ENCODE data around the gene NEO1. TPM values are rescaled to one million over a fixed set of nuclear protein-coding genes. Genes with fewer than 3 reads are reported as not detected.
A peak's percentile ranks its signal among the peaks of the same experiment; 100 is the strongest.
"Not testable (repeated sequence)": the region's sequence is repeated elsewhere in the genome, so short reads cannot be mapped to it uniquely, and the experiment has no call there.

NEO1 gene
- total RNA-seq, 8 experiments from 2014 or later, result 21.5 to 98.0 (median 48.5) TPM

DNA sequence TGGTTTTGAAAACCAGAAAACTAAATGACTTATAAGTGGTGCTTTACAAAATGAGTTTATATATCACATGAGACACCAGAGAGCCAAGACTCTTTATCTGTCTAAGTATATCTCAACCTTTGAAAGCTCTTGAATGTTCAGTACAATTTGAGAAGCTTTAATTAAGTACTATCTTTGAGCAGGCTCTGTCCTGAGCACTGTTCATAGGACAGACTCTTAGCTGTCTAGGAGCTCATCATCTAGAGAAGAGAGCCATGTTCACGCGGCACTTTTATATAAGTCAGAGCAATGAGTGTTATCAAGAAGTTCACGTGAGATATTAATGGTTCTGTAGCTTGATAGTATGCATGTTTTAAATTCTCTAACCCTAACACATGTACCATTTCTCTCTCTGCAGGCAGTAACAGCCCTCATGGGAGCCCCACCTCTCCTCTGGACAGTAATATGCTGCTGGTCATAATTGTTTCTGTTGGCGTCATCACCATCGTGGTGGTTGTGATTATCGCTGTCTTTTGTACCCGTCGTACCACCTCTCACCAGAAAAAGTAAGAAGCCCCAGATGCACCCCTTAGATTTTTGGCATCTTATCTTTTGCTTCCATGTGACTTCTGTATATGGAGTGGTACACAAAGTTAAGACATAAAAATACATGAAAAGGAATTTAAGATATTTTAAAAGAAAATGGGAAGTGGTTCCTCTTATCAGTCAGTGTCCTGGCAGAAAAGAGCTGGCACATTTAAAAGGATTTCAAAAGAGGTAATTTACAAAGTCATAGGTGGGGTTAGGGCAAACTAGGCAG lies 230.5 kb downstream of the NEO1 start:
- in situ Hi-C loops (cut with MboI; ENCODE audit: low pct_unique_long_range_greater_than_20kb in 2 of 9, low sequenced_read_pairs in 9 of 9, unreplicated experiment in 9 of 9), result loop anchor here in 1 of 9 experiments (25.0 kb wide), 1 partner anchor 405 kb away; the partner anchor contains the start of gene CD276
- Histone ChIP-seq H3K27ac (no peak overlapping the region), H3K4me3 (no peak overlapping the region), H3K4me1 (replicated peaks in 1 of 2) (peaks cover 0 to 7% of the 10 kb centered on the region in 2 donors)
- 80 to 99% (median 93%) methylated on average over 4 to 8 of the region's 8 CpGs; no CpG with 5 or more reads in 3 of the 10 experiments for WGBS, 10 experiments
- ATAC-seq (replicated peaks in 6 of 8), result no peak

DNA sequence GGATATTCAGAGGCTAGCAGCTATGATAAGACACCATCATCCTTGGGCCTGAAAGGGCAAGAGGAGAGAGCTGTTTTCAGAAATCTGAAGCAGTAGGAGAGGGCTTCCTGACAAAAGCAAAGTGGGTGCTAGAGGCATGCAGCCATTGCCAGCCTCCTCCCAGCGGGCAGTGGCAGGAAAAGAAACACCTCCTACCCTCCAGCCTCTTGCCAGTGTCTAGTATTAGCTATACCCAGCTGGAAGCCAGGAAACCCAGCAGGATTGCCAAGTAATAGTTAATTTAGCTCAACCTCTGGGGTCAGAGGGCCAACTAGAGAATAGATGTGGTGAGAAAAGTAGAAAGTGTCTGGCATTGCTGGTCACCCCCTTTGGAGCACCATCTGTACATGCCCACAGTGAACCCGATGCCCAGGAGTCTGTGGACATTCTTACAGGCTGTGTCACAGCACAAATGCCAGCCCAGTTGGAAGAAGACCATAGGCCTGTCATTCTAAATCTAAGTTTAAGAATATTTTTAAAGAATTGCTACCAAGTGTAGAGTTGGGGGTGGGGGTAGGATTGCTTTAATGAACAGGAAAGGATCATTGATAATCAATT lies 231.2 kb downstream of the NEO1 start:
- H3K4me1 ChIP-seq (replicated peaks in 1 of 2), result peaks cover 0 to 7% of the 10 kb centered on the region in 2 donors
- in situ Hi-C loops (cut with MboI; ENCODE audit: low pct_unique_long_range_greater_than_20kb in 2 of 9, low sequenced_read_pairs in 9 of 9, unreplicated experiment in 9 of 9), result loop anchor here in 1 of 9 experiments (25.0 kb wide), 1 partner anchor 404 kb away; the partner anchor contains the start of gene CD276
- no peak overlapping the region for H3K4me3 ChIP-seq
- ATAC-seq (replicated peaks in 6 of 8), result no peak
- no peak overlapping the region for H3K27ac ChIP-seq
- 20 to 100% (median 93%) methylated on average over 1 to 2 of the region's 2 CpGs; no CpG with 5 or more reads in 7 of the 10 experiments for WGBS, 10 experiments

DNA sequence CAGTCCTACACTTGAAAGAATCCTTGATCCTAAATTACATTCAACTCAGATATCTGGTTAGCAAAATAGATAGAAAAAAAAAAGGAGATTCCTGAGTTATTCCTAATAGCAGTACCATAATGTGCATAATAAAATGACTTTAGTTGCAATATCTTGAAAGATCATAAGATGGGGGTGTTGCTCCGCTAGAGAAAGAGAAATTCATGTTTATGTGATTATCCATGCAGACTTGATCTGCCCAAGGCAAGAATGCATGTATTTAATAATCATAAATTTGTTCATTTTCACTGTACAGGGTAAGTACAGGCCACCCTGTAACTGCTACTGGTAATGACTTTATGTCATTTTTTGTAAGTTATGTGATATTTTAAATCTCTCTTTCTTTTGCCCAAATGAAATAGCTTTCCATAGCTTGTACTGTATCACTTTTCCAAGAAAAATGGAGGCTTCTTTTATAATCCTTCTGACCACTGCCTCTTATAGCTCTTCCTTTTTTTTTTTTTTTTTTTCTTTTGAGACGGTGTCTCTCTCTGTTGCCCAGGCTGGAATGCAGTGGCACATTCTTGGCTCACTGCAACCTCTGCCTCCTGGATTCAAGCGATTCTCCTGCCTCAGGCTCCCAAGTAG lies 231.9 kb downstream of the NEO1 start:
- WGBS, 10 experiments, result 14 to 100% (median 92%) methylated on average over 1 to 3 of the region's 3 CpGs
- peak in 7 of 8 experiments; percentile 7 to 96 (median 70) for ATAC-seq (replicated peaks in 6 of 8)
- no peak overlapping the region for H3K27ac ChIP-seq
- H3K4me3 ChIP-seq, result no peak overlapping the region
- H3K4me1 ChIP-seq (replicated peaks in 1 of 2), result peaks cover 0 to 7% of the 10 kb centered on the region in 2 donors
- in situ Hi-C loops (cut with MboI; ENCODE audit: low pct_unique_long_range_greater_than_20kb in 2 of 9, low sequenced_read_pairs in 9 of 9, unreplicated experiment in 9 of 9), result loop anchor here in 1 of 9 experiments (25.0 kb wide), 1 partner anchor 403 kb away; the partner anchor contains the start of gene CD276

DNA sequence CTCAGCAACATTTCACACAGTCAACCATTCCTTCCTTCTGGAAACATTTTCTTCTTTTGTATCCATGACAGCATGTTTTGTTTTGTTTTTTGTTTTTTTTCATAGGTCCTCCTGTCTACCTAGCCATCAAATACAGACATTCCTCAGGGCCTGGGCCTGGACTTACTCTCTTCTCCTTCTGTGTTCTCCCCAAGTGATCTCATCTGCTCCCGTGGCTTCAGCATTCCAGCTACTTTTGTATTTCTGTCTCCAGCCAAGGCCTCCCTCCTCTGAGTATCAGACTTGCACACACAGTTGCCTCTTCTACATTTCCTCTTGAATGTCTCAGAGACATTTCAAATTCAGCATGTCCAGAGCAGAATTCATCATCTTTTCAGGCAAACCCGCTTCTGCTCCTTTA lies 234.0 kb downstream of the NEO1 start:
- in situ Hi-C loops (cut with MboI; ENCODE audit: low pct_unique_long_range_greater_than_20kb in 2 of 9, low sequenced_read_pairs in 9 of 9, unreplicated experiment in 9 of 9), result loop anchor here in 1 of 9 experiments (25.0 kb wide), 1 partner anchor 401 kb away; the partner anchor contains the start of gene CD276
- WGBS, 10 experiments, result 67 to 100% (median 85%) methylated on average over 1 to 2 of the region's 2 CpGs; no CpG with 5 or more reads in 1 of the 10 experiments
- Histone ChIP-seq H3K27ac (no peak overlapping the region), H3K4me1 (replicated peaks in 1 of 2) (peaks cover 0 to 7% of the 10 kb centered on the region in 2 donors), H3K4me3 (no peak overlapping the region)
- ATAC-seq (replicated peaks in 6 of 8), result peak in 2 of 8 experiments; percentile 32 to 87

DNA sequence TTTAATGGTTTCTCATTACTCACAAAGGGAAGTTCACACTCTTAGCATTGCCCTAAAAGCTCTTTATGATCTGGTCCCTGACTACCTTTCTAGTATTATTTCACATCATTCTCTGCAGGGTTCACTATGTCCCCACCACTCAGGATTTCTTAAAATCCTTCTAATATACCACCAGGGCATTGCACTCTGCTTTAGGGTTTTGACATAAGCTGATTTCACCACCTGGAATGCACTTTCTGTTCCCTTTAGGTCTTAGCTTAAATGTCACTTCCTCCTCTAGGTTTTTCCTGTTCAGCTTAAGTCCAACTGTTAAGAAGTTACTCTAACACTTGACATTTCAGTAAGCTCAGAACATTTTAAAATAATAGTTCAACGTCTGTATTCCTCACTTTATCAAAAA lies 234.8 kb downstream of the NEO1 start:
- 13 to 100% (median 60%) methylated on average over 1 of the region's 1 CpG; no CpG with 5 or more reads in 3 of the 10 experiments for WGBS, 10 experiments
- Histone ChIP-seq H3K4me3 (no peak overlapping the region), H3K4me1 (replicated peaks in 1 of 2) (peaks cover 0 to 7% of the 10 kb centered on the region in 2 donors), H3K27ac (no peak overlapping the region)
- ATAC-seq (replicated peaks in 6 of 8), result no peak
- in situ Hi-C loops (cut with MboI; ENCODE audit: low pct_unique_long_range_greater_than_20kb in 2 of 9, low sequenced_read_pairs in 9 of 9, unreplicated experiment in 9 of 9), result loop anchor here in 1 of 9 experiments (25.0 kb wide), 1 partner anchor 400 kb away; the partner anchor contains the start of gene CD276

DNA sequence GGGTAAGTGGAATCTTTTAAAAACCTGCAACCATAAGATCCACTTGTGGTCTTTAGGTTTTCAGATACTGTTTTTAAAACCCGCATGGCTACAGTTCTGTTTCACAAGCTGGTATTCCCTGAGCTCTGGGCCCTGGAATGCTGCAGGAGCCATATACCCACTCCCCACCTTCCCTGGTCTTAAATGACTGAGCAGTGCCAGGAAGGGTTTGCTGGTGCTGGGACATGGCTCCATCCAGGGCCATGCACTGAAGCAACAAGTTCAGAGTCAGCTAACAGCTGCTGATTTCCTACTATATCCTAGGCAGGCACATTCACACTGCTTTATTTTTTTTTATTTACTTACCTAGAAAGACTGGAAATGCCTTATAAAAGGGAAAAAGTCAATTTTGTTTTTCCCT lies 239.2 kb downstream of the NEO1 start:
- Histone ChIP-seq H3K4me1 (replicated peaks in 1 of 2) (no peaks in the 10 kb centered on the region), H3K27ac (no peak overlapping the region), H3K4me3 (no peak overlapping the region)
- no peak for ATAC-seq (replicated peaks in 6 of 8)
- 80 to 100% (median 82%) methylated on average over 1 of the region's 1 CpG; no CpG with 5 or more reads in 6 of the 10 experiments for WGBS, 10 experiments
- in situ Hi-C loops (cut with MboI; ENCODE audit: low pct_unique_long_range_greater_than_20kb in 2 of 9, low sequenced_read_pairs in 9 of 9, unreplicated experiment in 9 of 9), result loop anchor here in 1 of 9 experiments (25.0 kb wide), 1 partner anchor 396 kb away; the partner anchor contains the start of gene CD276

DNA sequence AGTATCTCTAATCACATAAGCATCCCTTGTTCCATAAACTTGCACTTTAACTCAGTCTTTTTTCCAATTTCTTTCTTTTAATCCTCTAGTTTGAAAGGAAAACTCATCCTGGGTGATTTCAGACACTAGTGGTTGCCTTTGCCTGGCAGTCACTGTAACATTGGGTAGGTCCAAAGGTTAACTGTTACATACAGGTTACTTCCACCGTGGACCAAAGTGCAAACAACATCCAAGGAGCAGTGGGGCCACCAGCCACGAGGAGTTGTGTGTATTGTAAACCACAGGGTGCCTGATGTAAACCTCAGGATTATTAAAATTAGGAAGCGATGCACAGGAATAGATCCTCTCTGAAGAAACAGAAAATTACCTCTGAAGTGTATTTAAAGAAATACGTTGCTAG lies 241.5 kb downstream of the NEO1 start:
- in situ Hi-C loops (cut with MboI; ENCODE audit: low pct_unique_long_range_greater_than_20kb in 2 of 9, low sequenced_read_pairs in 9 of 9, unreplicated experiment in 9 of 9), result loop anchor here in 1 of 9 experiments (25.0 kb wide), 1 partner anchor 394 kb away; the partner anchor contains the start of gene CD276
- Histone ChIP-seq H3K4me1 (replicated peaks in 1 of 2) (no peaks in the 10 kb centered on the region), H3K27ac (no peak overlapping the region), H3K4me3 (no peak overlapping the region)
- no peak for ATAC-seq (replicated peaks in 6 of 8)
- 67 to 96% (median 89%) methylated on average over 1 to 4 of the region's 4 CpGs for WGBS, 10 experiments

DNA sequence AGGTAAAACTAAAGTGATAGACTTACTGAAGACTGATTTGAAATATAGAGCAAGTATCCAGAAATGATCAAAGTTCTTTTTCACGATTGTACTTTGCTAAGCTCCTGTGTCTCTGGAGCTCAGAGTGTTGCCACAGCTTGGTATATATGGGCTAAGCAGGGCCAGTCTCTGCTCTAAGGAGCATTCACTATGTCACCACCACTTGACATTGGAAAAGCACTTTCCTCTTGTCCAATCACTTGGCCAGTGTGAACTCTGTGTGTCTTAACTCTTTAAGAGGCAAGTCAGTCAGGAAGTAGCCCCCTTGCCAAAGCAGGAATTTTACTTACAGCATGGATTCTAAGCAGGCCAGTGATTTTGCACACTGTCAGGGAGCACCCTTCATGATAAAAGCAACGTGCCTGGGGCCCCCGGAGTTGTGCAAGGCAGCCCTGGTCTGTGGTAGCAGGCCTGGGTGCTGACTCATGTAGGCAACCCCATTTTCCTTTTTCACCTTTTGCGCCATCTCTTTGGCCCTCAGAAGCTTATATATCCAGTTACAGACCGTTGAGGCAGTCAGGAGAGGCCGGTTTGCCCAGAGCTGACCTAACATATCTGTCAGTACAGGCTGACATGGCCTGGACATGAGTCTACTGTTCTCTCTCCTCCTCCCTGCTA lies 243.5 kb downstream of the NEO1 start:
- no peaks in the 10 kb centered on the region for H3K4me1 ChIP-seq (replicated peaks in 1 of 2)
- no peak overlapping the region for H3K27ac ChIP-seq
- peak in 1 of 8 experiments; percentile 10 for ATAC-seq (replicated peaks in 6 of 8)
- 27 to 100% (median 86%) methylated on average over 1 to 5 of the region's 6 CpGs; no CpG with 5 or more reads in 4 of the 10 experiments for WGBS, 10 experiments
- no peak overlapping the region for H3K4me3 ChIP-seq
- in situ Hi-C loops (cut with MboI; ENCODE audit: low pct_unique_long_range_greater_than_20kb in 2 of 9, low sequenced_read_pairs in 9 of 9, unreplicated experiment in 9 of 9), result loop anchor here in 1 of 9 experiments (25.0 kb wide), 1 partner anchor 392 kb away; the partner anchor contains the start of gene CD276

DNA sequence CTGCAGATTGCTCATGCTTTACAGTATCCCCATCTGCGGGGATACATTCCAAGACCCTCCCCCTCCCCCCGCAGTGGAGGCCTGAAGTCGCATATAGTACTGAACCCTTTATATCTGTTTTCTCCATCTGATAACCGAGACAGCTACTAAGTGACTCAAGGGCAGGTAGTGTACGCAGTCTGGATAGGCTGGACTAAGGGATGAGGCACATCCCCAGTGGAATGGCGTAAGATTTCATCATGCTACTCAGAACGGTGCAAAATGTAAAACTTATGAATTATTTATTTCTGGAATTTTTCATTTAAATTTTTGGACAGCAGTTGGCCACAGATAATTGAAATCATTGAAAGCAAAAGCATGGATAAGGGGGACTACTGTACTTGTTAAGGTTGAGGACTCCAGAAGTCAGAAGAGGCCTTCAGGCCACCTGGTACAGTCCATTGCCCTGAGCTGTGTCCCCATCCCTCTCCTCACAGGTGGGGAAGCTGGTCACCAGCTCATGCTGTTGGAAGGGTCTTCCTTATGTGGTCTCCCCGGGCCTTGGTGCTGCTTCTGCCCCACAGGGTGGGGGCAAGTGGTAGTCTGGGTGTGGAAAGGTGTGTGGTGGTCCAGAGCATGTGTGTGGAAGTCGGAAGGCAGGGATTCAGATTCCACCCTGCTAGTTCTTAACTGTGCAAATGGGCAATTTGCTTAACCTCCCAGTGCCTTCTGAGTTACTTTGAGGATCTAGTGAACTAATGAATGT lies 244.5 kb downstream of the NEO1 start:
- Histone ChIP-seq H3K4me3 (no peak overlapping the region), H3K4me1 (replicated peaks in 1 of 2) (no peaks in the 10 kb centered on the region), H3K27ac (no peak overlapping the region)
- WGBS, 10 experiments, result 0 to 92% (median 77%) methylated on average over 1 to 8 of the region's 9 CpGs; no CpG with 5 or more reads in 2 of the 10 experiments
- peak in 5 of 8 experiments; percentile 41 to 96 (median 65) for ATAC-seq (replicated peaks in 6 of 8)
- in situ Hi-C loops (cut with MboI; ENCODE audit: low pct_unique_long_range_greater_than_20kb in 2 of 9, low sequenced_read_pairs in 9 of 9, unreplicated experiment in 9 of 9), result loop anchor here in 1 of 9 experiments (25.0 kb wide), 1 partner anchor 391 kb away; the partner anchor contains the start of gene CD276

DNA sequence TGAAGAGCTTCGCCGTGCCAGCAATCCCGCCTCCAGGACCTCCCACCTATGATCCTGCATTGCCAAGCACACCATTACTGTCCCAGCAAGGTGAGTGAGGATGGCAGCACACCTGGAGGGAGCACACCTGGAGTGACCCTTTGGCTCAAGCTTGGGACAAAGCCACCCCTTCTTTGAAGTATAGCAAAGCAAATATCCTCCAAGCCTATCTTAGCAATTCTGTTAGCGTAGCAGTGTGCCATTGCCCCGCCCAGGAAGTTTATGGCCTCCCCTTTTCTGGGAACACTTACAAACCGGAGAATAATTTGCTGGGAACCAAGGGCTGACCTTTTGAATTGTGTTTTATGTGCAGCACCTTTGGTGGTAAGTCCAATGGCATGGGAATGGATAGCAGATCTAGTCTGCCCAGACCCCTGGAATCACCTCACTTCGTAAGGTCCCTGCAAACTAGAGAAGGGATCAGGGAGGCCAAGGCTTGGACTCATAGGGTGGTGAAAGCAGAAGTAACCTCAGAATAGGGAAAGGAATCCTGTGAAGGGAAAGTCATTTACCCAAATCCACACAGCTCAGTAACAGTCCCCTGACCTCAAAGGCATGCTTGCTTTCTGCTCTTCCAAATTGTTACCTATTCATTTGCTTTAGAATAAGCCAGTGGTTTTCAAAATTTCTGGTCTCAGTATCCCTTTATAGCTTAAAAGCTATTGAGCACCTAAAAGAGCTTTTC lies 246.4 kb downstream of the NEO1 start:
- 80 to 100% (median 94%) methylated on average over 1 to 6 of the region's 7 CpGs; no CpG with 5 or more reads in 1 of the 10 experiments for WGBS, 10 experiments
- no peaks in the 10 kb centered on the region for H3K4me1 ChIP-seq (replicated peaks in 1 of 2)
- no peak for ATAC-seq (replicated peaks in 6 of 8)
- in situ Hi-C loops (cut with MboI; ENCODE audit: low pct_unique_long_range_greater_than_20kb in 2 of 9, low sequenced_read_pairs in 9 of 9, unreplicated experiment in 9 of 9), result loop anchor here in 1 of 9 experiments (25.0 kb wide), 1 partner anchor 389 kb away; the partner anchor contains the start of gene CD276
- no peak overlapping the region for H3K27ac ChIP-seq
- H3K4me3 ChIP-seq, result no peak overlapping the region

DNA sequence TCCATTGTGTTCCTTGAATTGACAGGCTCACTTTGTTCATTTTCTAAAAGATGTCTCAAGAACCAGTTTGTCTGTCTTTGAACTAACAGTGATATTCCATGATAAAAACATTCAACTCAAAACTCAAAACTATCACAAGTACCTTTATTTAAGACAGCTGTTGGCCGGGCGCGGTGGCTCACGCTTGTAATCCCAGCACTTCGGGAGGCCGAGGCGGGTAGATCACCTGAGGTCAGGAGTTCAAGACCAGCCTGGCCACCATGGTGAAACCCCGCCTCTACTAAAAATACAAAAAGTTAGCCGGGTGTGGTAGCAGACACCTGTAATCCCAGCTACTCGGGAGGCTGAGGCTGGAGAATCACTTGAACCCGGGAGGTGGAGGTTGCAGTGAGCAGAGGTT lies 248.0 kb downstream of the NEO1 start:
- H3K27ac ChIP-seq; H3K4me3 ChIP-seq; H3K4me1 ChIP-seq (replicated peaks in 1 of 2); ATAC-seq (replicated peaks in 6 of 8): not testable (repeated sequence)
- in situ Hi-C loops (cut with MboI; ENCODE audit: low pct_unique_long_range_greater_than_20kb in 2 of 9, low sequenced_read_pairs in 9 of 9, unreplicated experiment in 9 of 9), result loop anchor here in 7 of 9 experiments (25.0 kb wide), 4 partner anchors 237 to 412 kb away; partner anchors contain the start of gene CD276 (in 4 of the 7)
- 56 to 100% (median 87%) methylated on average over 2 to 9 of the region's 11 CpGs; no CpG with 5 or more reads in 4 of the 10 experiments for WGBS, 10 experiments
